ENCODE measurements around the gene CCR5. TPM values are rescaled to one million over a fixed set of nuclear protein-coding genes. Genes with fewer than 3 reads are reported as not detected.
A peak's percentile ranks its signal among the peaks of the same experiment; 100 is the strongest.

CCR5 gene
- total and polyA plus RNA-seq, 9 of the 15 experiments (the other 6 are each of a cell fraction or from before 2014, with no cell fraction given): not detected

DNA sequence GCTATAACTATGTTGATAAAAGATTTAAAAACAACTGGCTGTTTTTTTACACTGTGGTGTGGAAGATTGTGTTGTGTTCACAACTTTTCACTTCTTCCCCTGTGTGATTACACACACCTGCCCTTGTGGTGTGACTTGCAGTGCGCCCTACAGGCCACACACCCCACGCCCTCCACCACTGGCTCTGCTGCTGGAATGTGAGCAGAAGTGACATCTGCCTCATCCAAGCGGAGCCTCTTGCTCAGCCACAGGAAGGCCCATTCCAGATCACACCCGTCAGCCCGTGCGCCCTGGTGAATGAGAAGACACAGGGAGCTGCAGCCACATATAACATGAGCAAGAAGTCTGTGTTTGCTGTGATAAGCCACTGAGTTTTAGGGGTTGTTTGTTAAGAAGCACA is 9.8 kb upstream of the CCR5 start (continued):
- TF ChIP-seq, protein P1, sequence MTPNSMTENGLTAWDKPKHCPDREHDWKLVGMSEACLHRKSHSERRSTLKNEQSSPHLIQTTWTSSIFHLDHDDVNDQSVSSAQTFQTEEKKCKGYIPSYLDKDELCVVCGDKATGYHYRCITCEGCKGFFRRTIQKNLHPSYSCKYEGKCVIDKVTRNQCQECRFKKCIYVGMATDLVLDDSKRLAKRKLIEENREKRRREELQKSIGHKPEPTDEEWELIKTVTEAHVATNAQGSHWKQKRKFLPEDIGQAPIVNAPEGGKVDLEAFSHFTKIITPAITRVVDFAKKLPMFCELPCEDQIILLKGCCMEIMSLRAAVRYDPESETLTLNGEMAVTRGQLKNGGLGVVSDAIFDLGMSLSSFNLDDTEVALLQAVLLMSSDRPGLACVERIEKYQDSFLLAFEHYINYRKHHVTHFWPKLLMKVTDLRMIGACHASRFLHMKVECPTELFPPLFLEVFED (CRISPR knock-in tag; conservative IDR thresholded peaks at IDR 0.05): no peak

DNA sequence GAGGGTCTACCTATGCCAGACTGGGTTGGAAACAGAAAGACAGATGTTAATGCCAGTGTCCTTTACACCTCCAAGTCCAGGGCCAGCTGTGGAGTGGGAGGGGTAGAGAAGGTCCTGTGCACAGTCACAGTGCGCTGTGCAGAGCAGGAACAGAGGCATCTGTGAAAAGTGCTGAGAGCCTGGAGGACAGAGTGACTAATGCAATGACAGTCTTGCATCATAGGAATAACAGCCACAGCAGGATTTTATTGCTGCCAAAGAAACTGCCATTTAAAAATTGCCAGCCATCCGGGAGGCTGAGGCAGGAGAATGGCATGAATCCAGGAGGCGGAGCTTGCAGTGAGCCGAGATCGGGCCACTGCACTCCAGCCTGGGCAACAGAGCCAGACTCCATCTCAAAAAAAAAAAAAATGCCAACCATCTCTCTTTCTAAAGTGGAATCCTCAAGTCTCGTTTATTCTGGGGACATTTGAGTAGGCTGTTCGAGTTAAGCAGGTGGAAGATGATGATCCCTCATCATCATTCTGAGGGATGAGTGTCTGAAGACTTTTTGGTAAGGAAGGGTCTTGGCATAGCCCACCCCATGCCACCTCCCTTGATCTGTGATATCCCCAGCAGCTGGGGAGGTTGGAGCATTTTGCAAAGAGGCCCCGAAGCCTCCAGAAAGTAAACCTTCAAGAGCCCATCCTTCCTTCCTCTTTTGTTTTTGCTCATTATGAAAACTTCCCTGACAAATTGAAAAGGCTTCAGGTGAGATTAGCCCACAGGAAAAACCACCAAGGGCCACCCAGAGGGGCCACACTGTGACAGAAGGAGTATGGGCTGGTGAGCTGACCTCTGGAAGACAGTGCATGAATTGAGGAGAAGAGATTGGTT is 9.1 kb upstream of the CCR5 start:
- Histone ChIP-seq H3K9me1 (ENCODE audit: control insufficient read depth, insufficient read depth, low read length) (no peaks in the 10 kb centered on the region), H3K4me2 (ENCODE audit: insufficient read depth, low read length) (no peak overlapping the region), H3K36me3 (ENCODE audit: control insufficient read depth, insufficient read depth, low read length) (no peaks in the 10 kb centered on the region), H3K27ac (ENCODE audit: extremely low read depth, low read depth, low read length) (no peak overlapping the region), H2AFZ (ENCODE audit: low read depth, low read length) (no peak overlapping the region), H3K9me3 (replicated peaks; ENCODE audit: control insufficient read depth, insufficient read depth, low read depth, low read length) (no peaks in the 10 kb centered on the region), H3K79me2 (ENCODE audit: control insufficient read depth, insufficient read depth, low read length) (no peaks in the 10 kb centered on the region), H3K9ac (ENCODE audit: insufficient read depth in 1 of 2, low read depth in 2 of 2, low read length in 2 of 2) (no peak overlapping the region), H3K4me3 (no peak overlapping the region), H3K4me1 (replicated peaks in 1 of 2; ENCODE audit: control insufficient read depth in 2 of 2, insufficient read depth in 2 of 2, low read length in 2 of 2) (no peaks in the 10 kb centered on the region), H3K27me3 (ENCODE audit: control insufficient read depth in 2 of 2, insufficient read depth in 2 of 2, low read length in 2 of 2) (peaks cover 21 to 52% of the 10 kb centered on the region in 2 experiments), H4K20me1 (replicated peaks; ENCODE audit: control insufficient read depth, insufficient read depth, low read length) (no peaks in the 10 kb centered on the region)
- DNase-seq (ENCODE audit: extremely low read depth in 1 of 4, low spot score in 3 of 4) (no peak), ATAC-seq (peak; percentile 83), FAIRE-seq (no peak)
- ChIA-PET CTCF (ENCODE audit: low intra/inter-chr PET ratio) (no interaction called here), POLR2A (interaction anchor here (0.5 to 0.7 kb wide), 2 partner anchors 10 to 1209 kb away, joined by 3 read pairs; no protein-coding TSS in a partner anchor)
- BruUV-seq (replicated peaks): no TSS peak
- in situ Hi-C loops (cut with MboI) (no loop called here), intact Hi-C loops (cut with micrococcal nuclease) (no loop called here)
- 1% methylated on average over 8 of the region's 8 CpGs for WGBS (ENCODE audit: insufficient coverage, low coverage, missing lambda C conversion rate)
- TF ChIP-seq CEBPB (tag; IDR thresholded peaks at IDR 0.05): peak; percentile 52
- peak; percentile 33; the same call in 1 of the 2 replicates for TF ChIP-seq JUND (IDR thresholded peaks at IDR 0.05; ENCODE audit: borderline replicate concordance, low read depth, low read length)
- TF ChIP-seq JUND (tag; IDR thresholded peaks at IDR 0.05; ENCODE audit: borderline replicate concordance, low read depth, low read length): no peak
- peak; percentile 83 for TF ChIP-seq FOSL1 (tag; conservative IDR thresholded peaks at IDR 0.05)
- TF ChIP-seq RUNX1 (IDR thresholded peaks at IDR 0.05; ENCODE audit: low read depth): no peak
- no peak for TF ChIP-seq RFX7 (CRISPR knock-in tag; IDR thresholded peaks at IDR 0.05)
- peak; percentile 82 for TF ChIP-seq ATF3 (IDR thresholded peaks at IDR 0.05)
- TF ChIP-seq ATF3 (CRISPR knock-in tag; conservative IDR thresholded peaks at IDR 0.05): no peak
- peak; percentile 49 for TF ChIP-seq CEBPG (CRISPR knock-in tag; IDR thresholded peaks at IDR 0.05)
- peak; percentile 81 to 89 for TF ChIP-seq CEBPG (tag; conservative IDR thresholded peaks at IDR 0.05 in 1 of 2, IDR thresholded peaks at IDR 0.05 in 1 of 2)
- no peak for TF ChIP-seq ZNF589 (CRISPR knock-in tag; IDR thresholded peaks at IDR 0.05; ENCODE audit: low read depth)
- TF ChIP-seq BMI1 (IDR thresholded peaks at IDR 0.05; ENCODE audit: low read length): no peak

All from K562 (cell line).